GM23248 (cell line): Measurements from ENCODE around the gene IL2RA. TPM values are rescaled to one million over a fixed set of nuclear protein-coding genes. Genes with fewer than 3 reads are reported as not detected.
"Not testable (repeated sequence)": the region's sequence is repeated elsewhere in the genome, so short reads cannot be mapped to it uniquely, and the experiment has no call there.

Experiments
- DNase-seq: peaks from one replicate; pipeline ENCODE4 v3.0.0-alpha.2; 2015
- H2AFZ ChIP-seq: fragments of 200-600 bp; sonication (generic); 2 replicates; pipeline ENCODE4 v1.6.1; 2016; ENCODE audit warnings: antibody characterized with exemption
- H3F3A ChIP-seq: fragments of 200-600 bp; sonication (generic); 2 replicates; pipeline ENCODE4 v1.6.1; 2016; ENCODE audit warnings: mild to moderate bottlenecking, antibody characterized with exemption, mixed run types; ENCODE audit not compliant: insufficient read depth
- H3K27ac ChIP-seq: fragments of 200-600 bp; sonication (generic); 2 replicates; pipeline ENCODE4 v1.5.1; 2016; ENCODE audit warnings: mild to moderate bottlenecking
- H3K27me3 ChIP-seq: fragments of 200-600 bp; sonication (generic); replicated peaks from 2 replicates; pipeline ENCODE4 v1.6.1; 2016; ENCODE audit warnings: mild to moderate bottlenecking; ENCODE audit not compliant: insufficient read depth
- H3K36me3 ChIP-seq: fragments of 200-600 bp; sonication (generic); 2 replicates; pipeline ENCODE4 v1.6.1; 2016; ENCODE audit warnings: low read depth, mild to moderate bottlenecking
- H3K4me1 ChIP-seq: fragments of 200-600 bp; sonication (generic); 2 replicates; pipeline ENCODE4 v1.6.1; 2016; ENCODE audit warnings: mild to moderate bottlenecking; ENCODE audit not compliant: insufficient read depth
- H3K4me2 ChIP-seq: fragments of 200-600 bp; sonication (generic); one replicate; pipeline ENCODE4 v1.6.1; 2016; ENCODE audit warnings: mild to moderate bottlenecking; ENCODE audit not compliant: unreplicated experiment
- H3K4me3 ChIP-seq: fragments of 200-600 bp; sonication (generic); 2 replicates; pipeline ENCODE4 v1.5.1; 2016; ENCODE audit warnings: mild to moderate bottlenecking
- H3K79me2 ChIP-seq: fragments of 200-600 bp; sonication (generic); 2 replicates; pipeline ENCODE4 v1.6.1; 2016; ENCODE audit warnings: mild to moderate bottlenecking; ENCODE audit not compliant: insufficient read depth
- H3K9ac ChIP-seq: fragments of 200-600 bp; sonication (generic); 2 replicates; pipeline ENCODE4 v1.6.1; 2016; ENCODE audit warnings: mild to moderate bottlenecking
- H3K9me2 ChIP-seq: fragments of 200-600 bp; sonication (generic); 2 replicates; pipeline ENCODE4 v1.6.1; 2016; ENCODE audit warnings: mixed run types, mild to moderate bottlenecking, moderate library complexity; ENCODE audit not compliant: insufficient read depth
- H3K9me3 ChIP-seq: fragments of 200-600 bp; sonication (generic); one replicate; pipeline ENCODE4 v1.6.1; 2017; ENCODE audit warnings: low read depth
- H4K20me1 ChIP-seq: fragments of 200-600 bp; sonication (generic); 2 replicates; pipeline ENCODE4 v1.6.0; 2016; ENCODE audit not compliant: insufficient read depth
- EZH2 ChIP-seq: fragments of 200-600 bp; sonication (generic); IDR thresholded peaks from 2 replicates; pipeline ENCODE4 v1.6.1; 2018; ENCODE audit warnings: antibody characterized with exemption, mild to moderate bottlenecking; ENCODE audit not compliant: insufficient read depth, poor library complexity, severe bottlenecking
- EZH2phosphoT487 ChIP-seq: fragments of 200-600 bp; sonication (generic); IDR thresholded peaks from 2 replicates; pipeline ENCODE4 v1.6.1; 2018; ENCODE audit warnings: antibody characterized with exemption, moderate library complexity, mild to moderate bottlenecking, low read depth; ENCODE audit not compliant: insufficient read depth
- WGBS, 2 experiments: methylation state at CpG; one replicate each; pipeline ENCODE4 v1.1.6; 2015 to 2017; ENCODE audit warnings: low lambda C conversion rate in 2 of 2, low coverage in 1 of 2; ENCODE audit errors: missing lambda C conversion rate in 2 of 2; 5-methylcytosine and 5-hydroxymethylcytosine counted together
- in situ Hi-C: fragments of 300-500 bp; cut with MboI; formaldehyde crosslinking; loops from 2 replicates; pipeline ENCODE4 v1.15.0; 2020
- polyA plus RNA-seq: library from polyadenylated mRNA; unstranded; fragments of >200 nt; fragmentation: Nextera tagmentation; extraction: Ambion mirVana; gene quantifications from 2 replicates; pipeline ENCODE4 v1.2.1, GENCODE V29; 2016
- total RNA-seq: library from RNA; depleted of rRNA; stranded (reverse); fragments of >200 nt; shearing (Covaris generic); gene quantifications from 2 replicates; pipeline ENCODE4 v1.2.3, GENCODE V29; 2014

Gene IL2RA
- total and polyA plus RNA-seq, 2 experiments from 2014 or later, result not detected

DNA sequence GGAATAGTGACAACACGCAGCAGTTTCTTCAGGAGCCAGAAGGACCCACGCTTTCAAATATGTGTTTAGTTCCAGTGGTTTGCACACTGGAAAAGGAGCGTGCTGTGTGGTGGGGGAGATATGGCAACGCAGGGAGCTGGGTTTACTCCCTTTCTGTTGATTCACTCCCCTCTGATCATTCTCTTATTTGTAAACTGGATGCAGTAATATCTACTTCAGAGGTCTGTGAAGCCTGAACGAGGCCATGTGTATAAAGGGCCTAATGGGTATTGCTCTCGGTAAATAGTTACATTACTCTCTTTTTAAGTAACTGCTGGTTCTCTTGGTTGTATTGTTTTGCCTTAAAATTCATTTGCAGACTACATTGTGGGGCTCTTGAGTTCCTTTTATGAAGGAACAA, 45.9 kb upstream of the IL2RA start:
- Histone ChIP-seq H3K27ac (no peak overlapping the region), H3K9ac (no peak overlapping the region), H4K20me1 (no peaks in the 10 kb centered on the region; the same call in 1 of the 2 replicates), H3K9me3 (no peaks in the 10 kb centered on the region), H2AFZ (no peak overlapping the region), H3K9me2 (no peaks in the 10 kb centered on the region), H3K4me1 (no peaks in the 10 kb centered on the region), H3K4me2 (no peak overlapping the region), H3K79me2 (peaks cover 23% of the 10 kb centered on the region; the same call in 1 of the 2 replicates), H3F3A (peaks cover 33% of the 10 kb centered on the region), H3K4me3 (no peak overlapping the region), H3K36me3 (peaks cover 59% of the 10 kb centered on the region), H3K27me3 (no peaks in the 10 kb centered on the region)
- in situ Hi-C loops, result loop anchor here (10.0 kb wide), 1 partner anchor 287 kb away; no protein-coding TSS in a partner anchor
- DNase-seq, result no peak
- TF ChIP-seq EZH2 (no peak), EZH2phosphoT487 (no peak)
- WGBS, 2 experiments, result 91 to 92% methylated on average over 6 of the region's 6 CpGs

- not testable (repeated sequence) for H3K4me2 ChIP-seq, H3K27me3 ChIP-seq, H3K27ac ChIP-seq, H2AFZ ChIP-seq, H3K9me3 ChIP-seq, H3K9me2 ChIP-seq, H3K4me3 ChIP-seq, H4K20me1 ChIP-seq, H3K9ac ChIP-seq, H3K4me1 ChIP-seq, DNase-seq
- in situ Hi-C loops, result loop anchor here (10.0 kb wide), 1 partner anchor 287 kb away; no protein-coding TSS in a partner anchor
- peaks cover 32% of the 10 kb centered on the region for H3F3A ChIP-seq
- peaks cover 60% of the 10 kb centered on the region for H3K36me3 ChIP-seq
- WGBS, 2 experiments, result 96 to 98% methylated on average over 3 of the region's 3 CpGs
- H3K79me2 ChIP-seq, result peaks cover 27% of the 10 kb centered on the region; the same call in 1 of the 2 replicates
Measured at GRCh38 chr10:6107616-6108015, 45.4 kb upstream of the IL2RA start.

DNA sequence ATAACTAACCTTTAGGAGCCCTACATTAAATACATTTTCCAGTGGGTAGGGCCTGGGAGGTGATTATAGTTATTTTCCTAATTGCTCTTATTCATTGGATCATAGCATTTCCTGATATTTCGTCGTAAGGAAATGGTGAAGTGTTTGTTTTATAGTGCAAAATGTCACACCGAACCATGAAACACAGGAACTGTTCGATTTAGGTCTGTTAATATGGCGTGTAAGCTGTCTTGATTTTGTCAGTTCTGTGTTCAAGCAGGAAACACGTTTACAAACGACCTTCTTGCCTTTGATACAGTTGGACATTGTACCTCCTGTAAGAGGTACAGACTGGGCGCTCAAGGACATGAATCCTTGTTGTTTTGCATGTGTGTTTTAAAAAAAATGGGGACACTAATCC, 41.4 kb upstream of the IL2RA start:
- TF ChIP-seq EZH2phosphoT487 (no peak), EZH2 (no peak)
- Histone ChIP-seq H3K4me2 (no peak overlapping the region), H3F3A (peaks cover 32% of the 10 kb centered on the region), H3K36me3 (peaks cover 49% of the 10 kb centered on the region), H3K4me3 (no peak overlapping the region), H3K9me2 (no peaks in the 10 kb centered on the region), H3K79me2 (peaks cover 64% of the 10 kb centered on the region), H3K27ac (no peak overlapping the region), H4K20me1 (no peaks in the 10 kb centered on the region; the same call in 1 of the 2 replicates), H2AFZ (no peak overlapping the region), H3K4me1 (no peaks in the 10 kb centered on the region), H3K9me3 (no peaks in the 10 kb centered on the region), H3K27me3 (no peaks in the 10 kb centered on the region), H3K9ac (no peak overlapping the region)
- WGBS, 2 experiments, result 80 to 83% methylated on average over 8 of the region's 8 CpGs
- DNase-seq, result no peak
- in situ Hi-C loops, result loop anchor here (10.0 kb wide), 1 partner anchor 291 kb away; no protein-coding TSS in a partner anchor

- H3K36me3 ChIP-seq, result peaks cover 40% of the 10 kb centered on the region
- in situ Hi-C loops, result loop anchor here (10.0 kb wide), 1 partner anchor 293 kb away; no protein-coding TSS in a partner anchor
- no peak overlapping the region for H3K27ac ChIP-seq
- H3K9ac ChIP-seq, result no peak overlapping the region
- no peak overlapping the region for H3K4me2 ChIP-seq
- no peak for DNase-seq
- H3F3A ChIP-seq, result peaks cover 27% of the 10 kb centered on the region
- whole genome bisulfite sequencing, 2 experiments, result 88 to 92% methylated on average over 8 of the region's 8 CpGs
- H3K27me3 ChIP-seq, result no peaks in the 10 kb centered on the region
- TF ChIP-seq EZH2phosphoT487, result no peak
- TF ChIP-seq EZH2, result no peak
- no peaks in the 10 kb centered on the region; the same call in 1 of the 2 replicates for H4K20me1 ChIP-seq
- H3K4me1 ChIP-seq, result no peaks in the 10 kb centered on the region
- H2AFZ ChIP-seq, result no peak overlapping the region
- peaks cover 79% of the 10 kb centered on the region for H3K79me2 ChIP-seq
- no peaks in the 10 kb centered on the region for H3K9me2 ChIP-seq
- H3K9me3 ChIP-seq, result no peaks in the 10 kb centered on the region
- H3K4me3 ChIP-seq, result no peak overlapping the region
Measured at GRCh38 chr10:6102128-6102527, 40.0 kb upstream of the IL2RA start.

DNA sequence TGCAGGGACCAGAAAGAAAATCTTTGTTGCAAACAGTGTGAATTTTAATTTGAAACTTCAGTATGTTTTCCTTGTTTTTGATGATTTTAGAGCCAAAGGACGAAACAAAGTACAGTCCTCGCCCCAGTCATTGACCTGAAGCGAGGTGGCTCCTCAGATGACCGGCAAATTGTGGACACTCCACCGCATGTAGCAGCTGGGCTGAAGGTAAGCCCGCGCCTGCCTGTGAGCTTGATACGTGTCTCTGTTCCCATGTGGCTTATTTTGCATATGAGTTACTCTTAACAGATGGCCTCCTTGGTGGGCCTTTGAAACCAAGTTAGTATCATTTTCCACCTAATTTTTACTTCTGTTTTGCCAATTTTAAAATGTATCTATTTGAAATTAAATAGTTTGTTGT, 39.0 kb upstream of the IL2RA start:
- TF ChIP-seq EZH2 (no peak), EZH2phosphoT487 (no peak)
- H3K36me3 ChIP-seq, result peaks cover 32% of the 10 kb centered on the region
- WGBS, 2 experiments, result 93 to 94% methylated on average over 8 of the region's 8 CpGs

More for the DNA sequence above, 39.0 kb upstream of the IL2RA start:
- Histone ChIP-seq H4K20me1 (peaks cover 9% of the 10 kb centered on the region), H3K4me3 (no peak overlapping the region), H3K27me3 (no peaks in the 10 kb centered on the region), H2AFZ (no peak overlapping the region), H3K4me1 (no peaks in the 10 kb centered on the region), H3K4me2 (no peak overlapping the region), H3F3A (peaks cover 18% of the 10 kb centered on the region), H3K79me2 (peaks cover 88% of the 10 kb centered on the region), H3K9me2 (no peaks in the 10 kb centered on the region), H3K27ac (no peak overlapping the region), H3K9me3 (no peaks in the 10 kb centered on the region), H3K9ac (no peak overlapping the region)
- in situ Hi-C loops, result loop anchor here (10.0 kb wide), 1 partner anchor 294 kb away; no protein-coding TSS in a partner anchor
- DNase-seq, result no peak
